ENCODE measurements around the gene EPHA8.
A peak's percentile ranks its signal among the peaks of the same experiment; 100 is the strongest.

EPHA8 gene

GRCh38 chr1:22595108-22595507, 31.8 kb downstream of the EPHA8 start:
- DNase-seq = no peak

- no peak for DNase-seq
These were observed 34.1 kb downstream of the EPHA8 start for GRCh38 chr1:22597301-22597965.

DNA sequence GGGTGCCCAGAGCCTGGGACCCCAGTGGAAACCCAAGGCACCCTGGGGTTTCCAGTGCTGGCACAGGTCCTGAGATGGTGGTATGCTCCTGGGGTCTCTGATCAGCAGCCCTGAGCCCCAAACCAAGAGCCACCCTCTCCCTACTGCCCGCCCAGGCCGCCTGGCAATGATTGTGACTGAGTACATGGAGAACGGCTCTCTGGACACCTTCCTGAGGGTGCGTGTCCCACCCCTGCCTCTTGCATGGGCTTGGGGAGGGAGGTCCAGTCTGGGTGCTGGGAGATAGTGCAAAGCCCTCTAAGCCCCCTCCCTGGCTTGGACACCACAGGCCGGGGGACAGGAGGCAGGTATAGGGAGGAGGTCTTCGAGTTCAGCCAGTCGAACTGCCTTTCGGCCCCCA, 34.7 kb downstream of the EPHA8 start:
- no peak for DNase-seq

DNA sequence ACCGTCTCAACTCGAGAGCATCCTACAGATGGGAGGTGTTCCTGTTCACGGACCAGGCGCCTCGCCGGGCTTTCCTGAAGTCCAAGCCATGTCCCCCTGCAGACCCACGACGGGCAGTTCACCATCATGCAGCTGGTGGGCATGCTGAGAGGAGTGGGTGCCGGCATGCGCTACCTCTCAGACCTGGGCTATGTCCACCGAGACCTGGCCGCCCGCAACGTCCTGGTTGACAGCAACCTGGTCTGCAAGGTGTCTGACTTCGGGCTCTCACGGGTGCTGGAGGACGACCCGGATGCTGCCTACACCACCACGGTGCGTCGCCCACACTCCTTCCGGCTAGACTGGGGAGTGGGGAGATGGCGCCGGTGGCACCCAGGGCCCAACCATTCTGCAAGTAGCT, 35.4 kb downstream of the EPHA8 start:
- DNase-seq = no peak

- no peak for DNase-seq
These were observed 37.0 kb downstream of the EPHA8 start for GRCh38 chr1:22600071-22600816.

DNA sequence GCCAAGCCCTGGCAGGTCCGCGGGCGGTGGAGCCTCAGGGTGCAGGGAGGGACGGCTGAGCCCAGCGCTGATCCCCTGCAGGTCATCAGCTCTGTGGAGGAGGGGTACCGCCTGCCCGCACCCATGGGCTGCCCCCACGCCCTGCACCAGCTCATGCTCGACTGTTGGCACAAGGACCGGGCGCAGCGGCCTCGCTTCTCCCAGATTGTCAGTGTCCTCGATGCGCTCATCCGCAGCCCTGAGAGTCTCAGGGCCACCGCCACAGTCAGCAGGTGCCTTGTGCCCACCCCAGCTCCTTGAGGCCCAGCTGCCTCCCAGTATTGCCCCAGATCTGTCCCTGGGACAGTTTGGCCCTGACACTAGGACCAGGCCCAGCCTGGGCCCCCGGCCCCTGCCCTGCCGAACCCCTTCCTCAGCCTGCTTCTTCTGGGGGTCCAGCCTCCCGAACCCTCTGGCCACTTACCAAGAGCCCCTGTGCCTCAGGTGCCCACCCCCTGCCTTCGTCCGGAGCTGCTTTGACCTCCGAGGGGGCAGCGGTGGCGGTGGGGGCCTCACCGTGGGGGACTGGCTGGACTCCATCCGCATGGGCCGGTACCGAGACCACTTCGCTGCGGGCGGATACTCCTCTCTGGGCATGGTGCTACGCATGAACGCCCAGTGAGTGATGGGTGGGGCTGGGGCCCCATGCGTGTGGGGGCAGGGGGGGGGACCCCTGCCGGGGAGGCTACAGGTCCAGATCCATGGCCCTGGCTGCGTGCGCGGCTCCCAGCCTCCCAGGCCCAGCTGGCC, 37.7 kb downstream of the EPHA8 start:
- no peak for DNase-seq

GRCh38 chr1:22601610-22602009, 38.3 kb downstream of the EPHA8 start:
- DNase-seq = no peak

- DNase-seq = no peak
These were observed 38.9 kb downstream of the EPHA8 start for GRCh38 chr1:22602060-22602740.

GRCh38 chr1:22606161-22606560, 42.9 kb downstream of the EPHA8 start:
- no peak for DNase-seq

DNA sequence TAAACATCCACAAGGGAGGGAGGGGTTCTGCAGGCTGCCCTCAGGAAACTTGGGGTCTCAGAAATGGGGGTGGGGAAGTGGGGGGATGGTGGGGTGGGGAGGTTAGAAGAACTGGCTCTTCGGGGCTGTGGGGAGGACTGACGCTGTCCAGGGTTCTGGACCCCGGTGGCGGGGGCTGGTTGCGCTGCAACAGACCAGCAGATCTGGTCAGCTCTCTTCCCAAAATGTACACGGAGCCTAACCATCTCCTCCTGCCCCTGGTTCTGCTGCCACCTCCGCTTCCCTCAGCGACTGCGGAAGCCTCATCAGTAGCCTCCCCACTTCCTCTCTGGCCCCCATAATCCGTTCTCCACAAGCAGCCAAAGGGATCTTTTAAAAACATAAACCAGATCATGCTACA, 43.9 kb downstream of the EPHA8 start:
- DNase-seq = no peak

DNA sequence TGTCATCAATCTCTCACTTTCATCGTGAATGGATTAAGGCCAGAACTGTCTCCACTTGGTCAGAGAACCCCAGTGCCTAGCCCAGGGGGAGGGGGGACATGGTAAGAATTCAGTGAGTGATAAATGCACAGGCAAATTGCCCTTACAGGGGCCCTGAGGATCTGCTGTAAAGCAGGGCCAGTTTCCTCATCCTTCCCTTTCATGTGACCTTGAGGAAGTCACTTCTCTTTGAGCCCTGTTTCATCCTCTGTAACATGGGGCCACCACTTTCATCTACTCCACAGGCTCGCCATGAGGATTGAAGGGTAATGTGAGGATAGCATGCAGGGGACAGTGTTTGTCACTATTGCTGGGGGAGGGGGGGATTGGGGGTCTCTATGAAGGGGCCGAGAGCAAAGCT, 45.1 kb downstream of the EPHA8 start:
- DNase-seq = no peak

- DNase-seq = no peak
These were observed 46.0 kb downstream of the EPHA8 start for GRCh38 chr1:22609291-22609690.

- no peak for DNase-seq
These were observed 48.2 kb downstream of the EPHA8 start for GRCh38 chr1:22611530-22611947.

DNA sequence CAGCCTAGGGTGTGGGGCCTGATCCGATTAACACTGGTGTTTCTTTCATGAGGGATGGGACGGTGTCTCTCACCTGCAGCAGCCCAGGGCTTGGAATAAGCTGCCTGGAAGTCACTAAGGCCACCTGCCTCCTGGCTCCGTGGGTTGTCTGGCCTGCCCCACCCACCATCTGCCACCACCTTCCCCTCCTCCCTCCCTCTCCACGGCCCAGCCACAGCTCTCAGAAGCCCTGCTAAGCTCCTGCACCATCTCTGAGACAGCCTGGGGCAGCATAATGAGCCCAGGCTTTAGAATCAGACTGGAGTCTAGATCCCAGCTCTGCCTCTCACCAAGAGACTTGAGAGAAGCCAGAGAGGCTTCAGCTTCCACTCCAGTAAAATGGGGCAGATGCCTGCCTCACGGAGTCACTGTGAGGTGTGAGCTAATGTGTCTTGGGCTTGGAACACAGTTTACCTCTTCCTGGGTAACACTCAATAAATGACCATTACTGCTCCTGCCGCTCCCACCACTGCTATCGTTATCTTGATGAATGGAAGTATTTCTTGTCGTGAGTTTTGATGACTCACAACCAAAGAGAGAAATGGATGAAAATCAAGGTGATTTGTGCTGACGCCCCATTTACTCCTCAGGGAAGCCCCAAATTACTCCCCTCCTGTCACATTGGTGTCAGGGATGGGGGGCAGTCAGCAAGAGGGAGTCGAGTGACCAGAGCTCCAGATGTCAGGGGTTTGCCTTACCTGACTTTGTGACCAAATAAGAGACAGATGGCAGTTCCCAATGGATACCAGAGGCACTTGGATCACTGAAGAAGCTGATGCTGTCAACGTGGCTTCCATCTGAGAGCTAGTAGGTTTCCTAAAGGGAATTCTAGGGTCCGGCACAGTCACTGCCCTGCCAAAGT, 49.6 kb downstream of the EPHA8 start:
- DNase-seq = no peak

GRCh38 chr1:22613572-22613918, 50.3 kb downstream of the EPHA8 start:
- DNase-seq = no peak

DNA sequence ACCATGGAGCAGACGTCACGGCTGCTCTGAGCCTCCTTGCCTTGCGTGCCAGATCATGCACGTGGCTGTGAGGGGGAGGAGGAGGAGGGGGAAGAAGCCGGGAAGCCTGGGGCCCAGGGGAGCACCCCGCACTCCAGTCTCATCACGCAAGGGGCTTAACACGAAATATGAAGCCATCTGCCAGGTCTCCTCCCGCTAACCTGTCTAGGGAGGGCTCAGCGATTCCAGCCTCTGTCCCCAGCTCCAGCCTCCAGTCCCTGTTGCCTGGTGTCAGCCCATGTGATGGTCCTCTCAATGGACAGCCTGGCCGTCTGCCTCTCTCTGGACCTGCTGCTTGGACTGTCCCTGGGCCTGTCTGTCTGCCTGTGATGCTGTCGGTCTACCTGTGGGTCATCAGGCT, 50.7 kb downstream of the EPHA8 start:
- DNase-seq = no peak

- DNase-seq = no peak
These were observed 52.6 kb downstream of the EPHA8 start for GRCh38 chr1:22615886-22616285.

DNA sequence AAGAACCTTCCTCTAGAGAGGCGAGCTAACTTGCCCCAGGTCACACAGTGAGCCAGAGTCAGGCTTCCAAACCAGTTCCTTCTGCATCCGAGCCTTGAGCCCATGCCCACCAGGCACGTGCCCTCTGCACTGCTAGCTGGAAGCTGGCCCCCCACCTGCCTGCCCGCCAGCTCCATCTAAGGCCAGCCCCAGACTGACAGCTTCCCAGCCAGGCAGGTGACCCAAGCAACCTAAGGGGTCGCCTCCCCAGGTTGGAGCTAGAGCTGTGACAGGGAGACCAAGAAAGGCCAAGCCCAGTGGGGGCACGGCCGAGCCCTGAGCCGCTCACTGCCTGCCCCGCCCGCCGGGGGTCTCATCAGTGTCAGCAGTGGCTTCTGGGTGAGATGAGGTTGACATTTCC, 53.3 kb downstream of the EPHA8 start:
- DNase-seq = no peak

DNA sequence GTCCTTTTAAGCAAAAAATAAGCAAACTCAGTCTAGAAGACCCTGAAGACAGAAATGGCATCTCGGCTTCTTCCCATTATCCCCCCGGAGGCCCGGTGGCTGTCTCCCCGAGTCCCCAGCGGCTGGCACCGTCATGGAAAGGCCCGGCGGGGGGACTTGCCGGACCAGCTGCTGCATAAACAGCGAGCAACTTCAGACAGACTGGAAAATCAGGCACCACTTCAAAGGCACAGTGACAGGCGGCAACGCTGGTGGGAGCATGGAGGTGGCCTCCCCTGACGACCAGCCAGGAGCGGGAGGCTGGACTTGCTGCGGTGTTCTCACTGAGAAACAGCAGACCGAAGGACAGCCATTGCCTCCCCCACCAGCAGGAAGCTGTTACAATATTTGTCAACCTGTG, 54.8 kb downstream of the EPHA8 start:
- DNase-seq = no peak

GRCh38 chr1:22619252-22619651, 56.0 kb downstream of the EPHA8 start:
- DNase-seq = peak; percentile 63

- DNase-seq = no peak
These were observed 56.5 kb downstream of the EPHA8 start for GRCh38 chr1:22619798-22620197.

- no peak for DNase-seq
These were observed 58.5 kb downstream of the EPHA8 start for GRCh38 chr1:22621761-22622160.

All from NK-92 treated with Interleukin-12 subunit alpha and Interleukin-12 subunit beta, amount 100 ng/mL, for 24 hours (cell line).